EL (cell line): ENCODE data around the gene MAT1A.

Experiments
- DNase-seq: peaks from one replicate; pipeline ENCODE4 v3.0.0-alpha.2; 2016

MAT1A gene

DNA sequence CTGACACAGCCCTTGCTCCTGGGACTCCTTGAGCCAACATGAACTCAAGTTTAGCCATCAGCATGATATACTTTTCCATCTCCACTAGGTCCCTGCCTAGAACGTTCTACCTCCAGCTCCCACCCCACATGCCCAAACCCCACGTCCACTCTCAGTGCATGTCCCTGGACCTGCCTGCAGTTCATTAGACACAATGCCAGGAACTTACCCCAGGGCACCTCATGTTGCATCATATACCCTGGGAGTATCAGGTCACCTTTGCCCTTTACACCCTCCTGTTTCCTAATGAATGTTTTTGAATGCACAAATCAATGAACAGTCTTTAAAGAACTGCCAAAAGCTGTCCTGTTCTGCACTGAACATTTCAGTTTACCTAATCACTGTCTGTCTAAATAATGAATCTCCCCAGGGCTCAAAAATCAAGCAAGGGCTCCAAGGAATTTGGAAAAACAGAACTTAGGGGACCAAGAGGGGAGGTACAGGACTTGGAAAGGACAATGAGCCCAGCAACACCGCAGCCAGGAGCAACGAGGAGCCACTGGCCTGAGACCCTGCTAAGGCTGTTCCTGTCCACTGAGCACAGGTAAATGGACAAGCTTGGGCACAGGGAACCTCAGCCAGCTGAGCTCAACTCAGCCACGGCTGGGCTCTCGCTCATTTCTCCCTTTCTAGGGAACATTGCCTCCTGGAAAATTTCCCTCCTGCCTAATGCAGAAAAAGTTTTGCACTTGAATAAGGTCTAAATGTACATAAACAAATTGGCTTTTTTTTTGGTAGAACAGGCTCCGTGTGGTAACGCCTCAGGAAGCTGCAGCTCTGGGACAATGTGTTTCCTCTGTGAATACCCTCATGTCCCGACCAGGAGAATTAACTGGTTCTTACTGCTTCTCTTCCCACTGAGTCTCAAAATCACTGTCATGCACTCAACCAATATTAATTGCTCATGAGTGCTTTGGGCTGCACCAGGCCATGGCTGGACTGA lies 7.4 kb downstream of the MAT1A start:
- no peak for DNase-seq

DNA sequence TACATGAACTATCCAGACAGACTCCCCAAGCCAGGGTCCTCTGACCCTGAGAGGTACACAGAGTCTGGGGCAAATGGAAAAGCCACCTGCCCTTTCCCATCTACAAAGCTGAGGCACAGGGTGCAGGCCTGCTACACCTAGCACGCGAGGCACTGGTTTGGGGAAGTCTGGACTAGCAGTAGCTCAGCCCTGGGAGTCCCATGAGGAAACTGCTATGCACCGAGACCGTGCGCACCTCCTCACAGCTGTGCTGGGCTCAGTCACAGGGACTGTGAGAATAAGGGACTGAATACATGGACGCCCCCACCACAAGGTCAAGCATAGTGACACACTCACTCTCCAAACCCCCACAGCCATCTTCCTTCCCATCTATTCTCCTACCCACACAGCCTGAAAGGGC lies 8.2 kb downstream of the MAT1A start:
- no peak for DNase-seq

DNA sequence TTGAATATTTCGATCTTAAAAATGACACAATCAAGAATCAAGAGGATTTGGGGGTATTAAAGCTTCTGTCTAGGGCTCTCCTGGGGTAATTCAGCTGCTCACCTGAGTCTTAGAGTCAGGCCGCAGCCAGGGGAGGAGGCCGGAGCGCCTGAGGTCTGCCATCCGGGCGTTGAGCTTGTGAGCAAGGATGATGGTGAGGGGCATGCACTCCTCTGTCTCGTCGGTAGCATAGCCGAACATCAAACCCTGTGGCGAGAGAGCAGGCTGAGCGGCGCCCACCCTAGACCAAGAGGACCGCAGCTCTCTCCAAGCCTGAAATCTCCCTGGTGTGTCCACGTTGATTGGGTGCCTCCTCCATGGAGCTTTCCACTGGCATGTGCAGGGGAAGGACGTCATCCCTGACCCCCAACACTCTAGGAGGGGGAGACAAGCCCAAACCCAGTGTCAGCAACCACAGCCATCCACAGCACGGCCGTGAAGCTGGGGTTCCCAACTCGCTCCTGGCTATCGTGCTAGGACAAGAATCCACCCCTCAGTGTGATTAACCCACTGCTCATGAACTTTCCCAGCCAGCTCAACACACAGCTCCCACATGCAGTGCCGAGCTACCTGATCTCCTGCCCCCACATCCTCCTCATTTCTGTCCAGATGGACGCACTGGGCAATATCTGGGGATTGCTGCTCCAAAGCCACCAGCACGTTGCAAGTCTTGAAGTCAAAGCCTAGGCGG lies 9.2 kb downstream of the MAT1A start:
- no peak for DNase-seq

DNA sequence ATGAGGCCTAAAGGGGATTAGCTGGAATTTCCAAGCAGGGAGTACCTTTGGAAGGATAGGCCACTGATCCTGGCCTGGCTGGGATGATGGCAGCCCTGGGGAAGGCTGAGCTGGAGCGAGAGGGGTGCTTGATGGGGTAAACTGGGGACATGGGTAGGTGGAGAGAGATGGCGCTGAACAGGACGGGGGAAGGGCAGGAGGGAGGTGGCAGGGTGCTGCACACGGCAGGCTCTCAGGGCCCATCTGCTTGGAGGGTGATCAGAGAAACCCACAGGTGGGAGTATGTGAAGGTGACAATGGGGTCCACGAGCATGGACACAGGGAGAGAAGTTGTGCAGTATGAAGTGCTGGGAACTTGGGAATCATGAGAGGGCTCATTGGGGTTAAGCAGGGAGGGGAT lies 10.3 kb downstream of the MAT1A start:
- no peak for DNase-seq

DNA sequence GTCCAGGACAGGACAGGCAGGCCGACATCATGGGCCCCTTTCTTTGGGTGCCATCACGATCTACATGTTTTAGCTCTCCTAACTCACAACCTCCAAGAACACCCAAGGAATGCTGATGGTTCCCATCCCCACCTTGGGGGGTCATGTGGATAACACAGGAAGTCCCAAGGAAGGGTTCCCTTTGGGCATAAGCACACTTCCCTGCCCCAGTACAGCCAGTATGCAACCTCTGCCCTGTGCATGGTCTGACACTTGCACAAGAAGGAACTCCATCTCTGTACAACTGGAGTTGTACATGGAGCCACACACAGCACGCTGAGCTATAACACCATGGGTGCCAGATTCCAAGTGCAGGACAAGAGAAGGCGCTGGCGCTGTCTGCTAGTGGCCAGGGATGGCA lies 11.0 kb downstream of the MAT1A start:
- DNase-seq: no peak

DNA sequence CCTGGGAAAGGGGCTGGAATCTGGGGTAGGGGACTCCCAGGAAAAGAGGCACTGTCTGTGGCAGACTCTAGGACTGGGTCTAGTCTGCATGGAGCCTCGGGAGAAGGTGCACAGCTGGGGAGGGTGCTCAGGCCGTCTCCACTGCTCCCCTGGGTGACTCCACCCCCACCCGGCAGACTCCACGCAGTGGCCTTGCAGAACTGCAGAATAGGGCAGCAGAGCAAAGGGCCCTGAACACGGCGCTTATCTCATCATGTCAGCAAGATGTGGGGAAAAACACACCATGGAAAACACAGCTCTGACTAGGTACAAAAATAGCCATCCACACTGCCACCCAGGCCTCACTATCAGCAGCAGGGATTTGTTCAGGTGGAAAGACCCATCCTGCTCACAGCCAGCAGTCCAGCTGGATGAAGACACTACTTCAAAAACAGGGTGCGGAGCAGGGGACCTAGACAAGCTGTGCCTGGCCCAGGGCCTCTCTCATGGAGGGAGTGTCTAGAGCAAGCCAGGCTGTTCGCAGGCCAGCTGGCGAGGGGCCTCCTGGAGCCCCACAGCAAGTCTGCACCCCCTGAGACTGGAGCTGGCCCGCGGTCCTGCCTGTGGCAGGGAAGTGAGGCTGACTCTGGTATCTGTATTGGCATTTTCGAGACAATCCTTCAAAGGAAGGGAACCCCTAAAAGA lies 11.7 kb downstream of the MAT1A start:
- DNase-seq: no peak

DNA sequence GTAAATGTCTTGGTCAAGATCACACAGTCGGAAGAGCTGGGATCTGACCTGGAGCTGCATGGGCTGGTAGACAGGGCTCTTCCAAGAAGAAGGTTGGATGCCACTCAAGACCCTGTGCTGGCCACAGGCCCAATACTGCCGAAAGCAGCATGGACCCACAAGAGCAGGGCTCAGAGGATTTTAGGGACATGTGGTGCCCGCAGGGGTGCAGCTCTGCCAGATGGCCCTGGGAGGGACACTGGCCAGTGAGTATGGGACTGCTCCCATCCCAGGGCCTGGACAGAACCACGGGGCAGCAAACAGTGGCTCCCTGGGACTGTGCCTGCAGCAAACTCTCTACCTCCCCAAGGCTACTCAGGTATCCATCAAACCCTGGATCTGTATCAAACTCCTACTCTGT lies 12.4 kb downstream of the MAT1A start:
- no peak for DNase-seq

DNA sequence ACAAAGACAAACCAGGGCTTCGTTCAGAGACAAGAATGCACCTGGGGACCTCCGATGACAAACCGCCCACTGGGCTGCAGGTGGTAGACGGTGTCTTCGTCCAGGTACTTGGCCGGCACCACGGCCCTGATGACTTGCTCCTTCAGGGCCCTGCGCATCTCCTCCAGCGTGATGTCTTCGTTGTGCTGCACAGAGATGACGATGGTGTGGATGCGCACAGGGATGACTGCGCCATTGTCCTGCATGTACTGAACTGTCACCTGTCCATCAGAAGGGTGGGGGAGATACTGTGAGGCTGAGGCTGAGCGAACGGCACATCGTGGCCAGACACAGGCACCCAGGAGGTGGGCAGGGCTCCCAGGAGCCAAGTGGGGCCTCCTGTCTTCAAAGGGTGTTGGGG lies 13.1 kb downstream of the MAT1A start:
- DNase-seq: no peak

DNA sequence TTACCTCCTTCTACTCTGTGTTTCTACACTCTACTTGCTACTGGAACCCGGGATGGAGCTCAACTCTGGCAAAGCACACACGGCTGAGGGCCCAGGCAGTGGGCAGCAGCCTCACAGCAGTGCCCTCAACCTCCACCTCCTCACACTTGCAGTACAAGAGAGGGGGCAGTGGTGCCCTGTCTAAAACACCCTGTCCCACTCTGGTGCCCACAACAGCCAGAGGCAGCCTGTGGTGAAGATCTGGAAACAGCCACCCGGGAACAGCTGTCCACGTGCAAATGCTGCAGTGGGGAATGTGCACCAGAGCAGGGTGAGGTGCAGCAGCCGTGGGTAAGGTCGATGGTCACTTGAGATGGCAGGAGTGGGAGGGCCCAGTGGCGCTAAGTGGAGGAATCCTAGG lies 13.7 kb downstream of the MAT1A start:
- DNase-seq: no peak

DNA sequence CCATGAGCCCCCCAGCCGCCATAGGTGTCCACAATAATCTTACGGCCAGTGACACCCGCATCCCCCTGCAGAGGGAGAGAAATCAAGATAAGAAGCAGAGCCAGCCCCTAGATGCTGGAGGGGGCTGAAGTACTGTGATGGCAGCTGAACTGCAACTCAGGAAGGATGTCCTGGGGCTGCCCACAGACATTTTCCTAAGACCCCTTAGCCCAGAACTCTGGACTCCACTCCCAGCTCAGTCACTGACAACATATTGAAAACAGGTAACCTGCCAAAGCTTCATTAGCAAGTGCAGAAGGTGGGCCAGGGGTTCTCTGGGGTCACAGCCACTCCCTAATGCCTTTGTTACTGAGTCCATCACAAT lies 14.3 kb downstream of the MAT1A start:
- DNase-seq: no peak

DNA sequence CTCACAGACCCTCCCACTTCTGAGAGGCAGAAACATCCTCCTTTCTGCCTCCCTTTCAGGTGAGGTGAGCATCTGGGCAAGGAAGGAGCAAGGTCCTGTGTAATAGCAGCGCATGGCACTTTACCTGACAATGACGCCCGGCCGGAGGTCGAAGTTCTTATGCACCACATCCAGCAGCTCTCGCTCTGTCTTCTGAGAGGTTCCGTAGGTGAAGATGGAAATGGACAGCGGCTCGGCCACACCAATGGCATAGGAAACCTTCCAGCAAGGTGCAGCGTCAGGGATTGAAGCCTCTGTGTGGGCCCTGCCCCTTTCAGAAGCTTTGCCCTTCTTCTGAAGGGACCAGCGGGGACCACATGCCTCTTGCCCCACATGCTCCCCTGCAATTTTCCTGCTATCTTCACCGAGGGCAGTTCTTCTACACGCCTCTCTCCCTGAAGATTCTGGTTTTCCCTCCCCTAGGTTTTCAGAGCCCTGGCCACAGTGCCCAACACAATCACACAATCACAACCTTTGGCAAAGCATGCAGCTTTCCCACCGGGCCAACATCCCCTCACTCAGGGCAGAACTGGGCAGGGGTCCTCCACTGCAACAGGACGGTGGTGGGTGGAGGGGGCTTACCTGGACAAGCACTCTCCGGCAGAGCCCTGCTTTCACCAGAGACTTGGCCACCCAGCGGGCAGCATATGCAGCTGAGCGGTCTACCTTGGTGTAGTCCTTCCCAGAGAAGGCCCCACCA lies 14.9 kb downstream of the MAT1A start:
- DNase-seq: no peak

DNA sequence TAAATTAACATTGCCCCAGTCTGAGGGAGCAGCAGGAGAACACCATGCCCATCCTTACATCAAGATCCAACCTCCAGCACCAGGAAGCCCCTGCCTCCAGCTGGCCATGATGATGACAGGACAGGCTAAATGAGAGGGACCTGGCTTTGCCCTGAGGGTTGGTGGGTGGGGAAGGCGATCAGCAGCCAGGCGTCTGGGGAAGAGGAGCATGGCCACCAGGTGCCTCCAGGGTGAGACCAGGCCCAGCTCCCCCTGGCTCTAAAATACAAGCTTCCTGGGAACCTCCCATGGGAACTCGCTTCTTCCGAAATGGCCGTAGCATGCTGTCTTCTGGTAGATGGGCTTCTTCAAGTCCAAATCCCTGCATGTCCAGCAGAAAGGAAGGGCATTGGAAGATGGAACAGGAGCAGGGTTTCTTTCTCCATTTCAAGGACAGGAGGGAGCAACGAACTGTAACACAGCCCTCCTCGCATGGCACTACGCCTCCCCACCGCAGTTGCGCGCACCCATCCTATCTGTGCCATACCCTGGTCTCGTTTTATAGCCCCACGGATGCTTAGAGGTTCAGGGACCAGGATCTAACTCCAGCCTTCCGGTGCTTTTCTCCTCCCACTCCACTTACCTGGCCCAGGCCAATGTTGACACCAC lies 15.8 kb downstream of the MAT1A start:
- no peak for DNase-seq

DNA sequence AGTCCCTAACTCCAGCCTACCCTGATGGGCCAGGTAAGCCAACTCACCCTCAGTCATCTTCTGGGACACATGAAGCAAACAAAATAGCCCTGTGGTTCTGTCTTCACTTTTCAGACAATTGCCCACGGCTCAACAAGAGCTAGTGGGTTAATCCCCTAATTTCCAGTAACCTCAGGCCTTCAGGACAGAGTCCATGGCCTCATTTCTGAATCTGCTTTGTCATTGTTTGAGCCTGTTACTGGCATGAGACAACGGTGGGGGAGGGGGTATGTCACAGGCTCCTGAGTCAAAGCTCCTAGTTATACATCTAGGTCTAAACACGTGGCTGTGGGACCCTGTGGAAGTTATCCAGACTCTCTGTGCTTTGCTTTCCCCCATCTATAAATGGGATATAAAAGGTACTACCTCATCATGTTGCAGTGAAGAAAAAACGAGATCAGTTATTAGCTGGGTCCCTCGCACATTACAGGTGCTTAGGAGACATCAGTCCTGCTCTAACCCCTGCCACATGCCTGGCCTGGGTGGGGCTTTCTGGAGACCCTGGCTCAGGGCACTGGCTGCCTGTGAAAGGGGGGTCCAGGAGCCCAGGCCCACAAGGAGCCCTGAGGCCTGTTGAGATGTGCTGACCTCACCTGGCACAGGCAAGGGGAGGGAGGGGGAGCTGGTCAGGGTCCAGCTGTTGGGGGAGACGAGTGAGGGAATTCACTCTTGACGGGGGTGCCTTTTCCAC lies 16.5 kb downstream of the MAT1A start:
- no peak for DNase-seq

DNA sequence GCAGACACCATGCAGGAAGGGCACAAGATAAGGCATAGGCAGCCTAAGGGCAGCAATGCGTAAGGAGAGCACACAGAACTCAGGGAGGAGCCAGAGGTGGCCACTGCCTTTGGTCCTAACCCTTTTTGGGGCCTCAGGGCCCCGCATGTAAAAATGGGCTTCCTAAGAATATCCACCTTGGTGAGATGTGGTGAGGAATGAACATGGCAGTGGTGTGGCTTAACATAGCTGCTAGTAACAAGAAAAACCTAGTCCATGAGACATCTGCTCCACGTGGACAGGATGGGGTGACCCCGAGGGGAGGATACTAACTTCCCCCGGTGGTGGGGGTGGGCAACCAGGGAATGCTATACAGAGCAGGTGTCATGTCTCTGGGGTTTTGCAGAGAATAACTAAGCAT lies 18.0 kb downstream of the MAT1A start:
- DNase-seq: no peak

DNA sequence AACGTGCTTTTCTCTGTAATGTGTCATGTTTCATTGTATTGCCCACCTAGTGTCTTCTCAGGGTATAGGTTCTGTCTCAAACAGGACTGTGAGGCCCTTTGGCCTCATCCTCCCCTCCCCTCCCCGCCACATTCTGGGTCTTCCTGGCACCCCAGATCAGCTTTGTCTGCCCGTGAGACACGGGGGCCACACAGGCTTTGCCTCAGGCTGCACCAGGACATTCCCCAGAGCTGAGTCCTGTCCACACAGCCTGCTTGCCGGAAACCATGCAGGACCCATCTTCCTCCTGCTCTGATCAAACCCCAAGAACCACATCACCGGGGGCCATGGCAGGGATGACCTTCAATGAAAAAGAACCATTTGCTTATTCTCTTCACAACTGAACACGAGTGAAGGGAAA lies 18.6 kb downstream of the MAT1A start:
- peak; percentile 13 for DNase-seq

DNA sequence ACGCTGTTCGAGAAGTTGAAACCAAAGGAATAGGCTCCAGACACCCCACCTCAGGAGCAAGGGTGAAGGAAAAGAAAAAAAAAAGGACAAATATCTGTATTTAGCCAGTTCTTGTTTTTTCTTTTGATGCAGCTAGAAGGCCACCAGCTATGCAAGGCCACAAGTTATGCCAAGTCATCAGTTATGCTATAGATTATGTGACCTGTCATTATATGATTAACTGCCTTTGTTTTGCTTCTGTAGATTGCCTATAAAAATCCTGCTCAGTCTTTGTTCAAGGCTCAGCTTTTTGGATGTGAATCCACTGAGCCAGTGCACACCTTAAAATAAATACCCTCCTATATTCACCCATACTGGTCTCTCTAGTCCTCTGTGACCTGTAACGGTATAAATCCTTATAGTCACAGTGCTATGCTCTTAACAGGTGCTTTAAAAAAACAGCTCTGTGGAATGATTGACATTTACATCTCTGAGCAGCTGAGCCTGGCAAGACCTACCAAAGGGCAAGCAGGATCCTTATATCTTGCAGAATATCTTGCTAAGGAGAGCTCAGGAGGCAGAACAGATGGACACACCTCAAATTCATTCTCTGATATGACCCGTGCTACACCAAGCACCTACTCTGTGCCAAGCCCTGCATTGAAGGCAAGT lies 20.4 kb downstream of the MAT1A start:
- DNase-seq: no peak

DNA sequence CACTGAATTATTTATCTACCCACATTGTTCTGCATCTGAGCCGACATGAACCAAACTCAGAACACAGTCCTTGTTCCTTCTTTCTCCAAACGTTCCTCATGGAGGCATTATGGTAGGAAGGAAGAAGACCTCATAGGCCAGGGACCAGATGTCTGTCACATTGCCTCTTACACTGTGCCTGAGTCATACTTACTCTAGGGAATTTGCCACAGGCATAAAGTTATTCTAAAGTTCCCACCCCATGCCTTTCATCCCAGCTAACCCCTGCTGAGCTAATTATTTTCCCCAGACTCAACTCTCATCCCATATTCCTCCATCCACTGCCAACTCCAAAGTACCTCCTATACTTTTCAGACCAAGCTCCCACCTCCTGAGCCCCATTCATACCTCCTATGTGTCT lies 21.2 kb downstream of the MAT1A start:
- DNase-seq: peak; percentile 56

DNA sequence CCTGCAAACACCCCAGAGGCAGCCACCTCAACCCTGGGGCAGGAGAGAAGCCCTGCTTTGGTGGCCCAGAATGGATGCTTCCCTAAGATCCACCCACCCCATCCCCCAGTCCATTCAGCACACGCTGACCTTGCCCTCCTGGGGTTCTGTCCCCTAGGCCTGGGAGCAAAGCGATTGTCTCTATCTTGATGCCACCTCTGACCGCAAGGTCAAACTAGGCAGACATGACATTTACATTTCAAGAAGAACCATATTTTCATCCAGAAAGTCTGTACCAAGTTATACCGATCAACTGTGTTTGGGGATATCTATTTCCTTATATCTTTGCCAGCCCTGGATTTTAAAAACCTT lies 23.0 kb downstream of the MAT1A start:
- no peak for DNase-seq

DNA sequence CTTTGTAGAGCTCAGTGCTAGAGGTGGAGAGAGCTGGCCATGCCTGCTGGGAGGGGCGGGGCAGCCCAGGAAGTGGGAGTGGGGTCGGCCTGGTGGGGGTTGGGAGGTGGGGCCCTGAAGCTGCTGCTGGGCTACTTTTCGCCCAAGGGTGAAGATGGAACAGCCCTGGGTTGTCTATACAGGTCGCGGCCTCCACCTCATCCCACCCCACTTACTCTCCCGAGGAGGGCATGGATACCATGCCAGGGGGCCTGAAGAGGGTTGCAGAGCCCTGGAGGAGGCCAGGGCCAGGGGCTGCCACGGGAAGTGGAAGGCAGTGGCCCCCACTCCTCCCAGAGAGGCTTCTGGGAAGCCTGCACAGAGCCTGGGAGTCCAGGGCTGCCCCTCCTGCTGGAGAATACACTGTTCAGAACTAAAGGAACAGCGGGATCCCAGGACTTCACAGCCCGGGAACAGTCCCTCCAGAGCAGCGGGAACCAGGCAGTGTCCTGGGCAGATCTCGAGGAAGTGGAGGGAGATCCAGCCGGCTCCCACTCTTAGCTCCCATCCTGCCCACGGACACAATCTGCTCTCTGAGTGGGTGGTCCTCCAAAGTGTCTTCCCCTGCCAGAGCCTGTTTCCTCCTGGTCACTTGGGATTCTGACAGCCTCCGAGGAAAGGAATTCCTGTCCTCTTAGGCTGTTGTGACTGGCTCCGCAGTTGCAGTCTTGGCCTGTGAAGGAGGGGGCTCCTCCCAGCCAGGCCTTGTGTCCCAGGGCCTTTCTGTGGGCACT lies 23.5 kb downstream of the MAT1A start:
- DNase-seq: no peak
